ENCODE data around the gene SUSD6. TPM values are rescaled to one million over a fixed set of nuclear protein-coding genes. Genes with fewer than 3 reads are reported as not detected.

SUSD6 gene
- total RNA-seq, 1 experiment from 2014 or later, result 21.5 TPM

DNA sequence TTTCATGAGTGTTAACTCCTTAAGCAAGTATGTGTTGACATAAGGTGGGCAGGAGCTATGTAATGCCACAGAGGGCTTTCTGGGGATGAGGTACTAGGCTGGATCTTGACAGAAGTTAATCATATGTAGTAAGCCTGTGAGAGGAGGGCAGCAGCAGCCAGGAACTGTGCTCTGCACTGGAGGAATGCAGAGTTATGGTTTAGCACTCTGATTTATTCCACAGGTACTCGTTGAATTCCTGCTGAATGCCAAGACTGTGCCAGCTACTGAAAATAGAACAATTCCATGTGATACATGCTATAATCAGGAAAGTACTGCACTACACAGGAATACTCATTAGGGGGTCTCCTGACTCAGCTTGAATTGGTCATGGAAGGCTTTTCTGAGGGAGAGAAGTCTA is 58.7 kb downstream of the SUSD6 start:
- peaks cover 11% of the 10 kb centered on the region for H3K4me1 ChIP-seq
- Mint-ChIP-seq H3K27ac (ENCODE audit: unreplicated experiment) (no peak overlapping the region), H3K4me3 (ENCODE audit: unreplicated experiment) (no peak overlapping the region), H3K9me3 (ENCODE audit: unreplicated experiment) (no peaks in the 10 kb centered on the region), H3K27me3 (ENCODE audit: insufficient read depth, unreplicated experiment) (no peaks in the 10 kb centered on the region), H3K4me1 (ENCODE audit: low read depth, unreplicated experiment) (peaks cover 6% of the 10 kb centered on the region), H3K36me3 (ENCODE audit: insufficient read depth, unreplicated experiment) (no peaks in the 10 kb centered on the region)
- DNase-seq, result no peak
- no peak overlapping the region for H3K4me3 ChIP-seq (ENCODE audit: low read depth, low read length)
- CTCF ChIA-PET, result no interaction called here
- BruUV-seq (replicated peaks), result no TSS peak
- POLR2A ChIA-PET, result no interaction called here
- H3K27me3 ChIP-seq (replicated peaks; ENCODE audit: control insufficient read depth, insufficient read depth, low read length), result no peaks in the 10 kb centered on the region
- H3K36me3 ChIP-seq (ENCODE audit: control insufficient read depth, insufficient read depth, low read length), result peaks cover 1% of the 10 kb centered on the region
- H3K9me3 ChIP-seq, result no peaks in the 10 kb centered on the region
- TF ChIP-seq, protein P1, sequence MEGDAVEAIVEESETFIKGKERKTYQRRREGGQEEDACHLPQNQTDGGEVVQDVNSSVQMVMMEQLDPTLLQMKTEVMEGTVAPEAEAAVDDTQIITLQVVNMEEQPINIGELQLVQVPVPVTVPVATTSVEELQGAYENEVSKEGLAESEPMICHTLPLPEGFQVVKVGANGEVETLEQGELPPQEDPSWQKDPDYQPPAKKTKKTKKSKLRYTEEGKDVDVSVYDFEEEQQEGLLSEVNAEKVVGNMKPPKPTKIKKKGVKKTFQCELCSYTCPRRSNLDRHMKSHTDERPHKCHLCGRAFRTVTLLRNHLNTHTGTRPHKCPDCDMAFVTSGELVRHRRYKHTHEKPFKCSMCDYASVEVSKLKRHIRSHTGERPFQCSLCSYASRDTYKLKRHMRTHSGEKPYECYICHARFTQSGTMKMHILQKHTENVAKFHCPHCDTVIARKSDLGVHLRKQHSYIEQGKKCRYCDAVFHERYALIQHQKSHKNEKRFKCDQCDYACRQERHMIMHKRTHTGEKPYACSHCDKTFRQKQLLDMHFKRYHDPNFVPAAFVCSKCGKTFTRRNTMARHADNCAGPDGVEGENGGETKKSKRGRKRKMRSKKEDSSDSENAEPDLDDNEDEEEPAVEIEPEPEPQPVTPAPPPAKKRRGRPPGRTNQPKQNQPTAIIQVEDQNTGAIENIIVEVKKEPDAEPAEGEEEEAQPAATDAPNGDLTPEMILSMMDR (IDR thresholded peaks at IDR 0.05; ENCODE audit: insufficient read depth in 1 of 2, low read depth in 1 of 2, low read length in 1 of 2, severe bottlenecking in 1 of 2, unreplicated experiment in 1 of 2), result no peak
- intact Hi-C loops (cut with micrococcal nuclease; ENCODE audit: unreplicated experiment), result no loop called here

DNA sequence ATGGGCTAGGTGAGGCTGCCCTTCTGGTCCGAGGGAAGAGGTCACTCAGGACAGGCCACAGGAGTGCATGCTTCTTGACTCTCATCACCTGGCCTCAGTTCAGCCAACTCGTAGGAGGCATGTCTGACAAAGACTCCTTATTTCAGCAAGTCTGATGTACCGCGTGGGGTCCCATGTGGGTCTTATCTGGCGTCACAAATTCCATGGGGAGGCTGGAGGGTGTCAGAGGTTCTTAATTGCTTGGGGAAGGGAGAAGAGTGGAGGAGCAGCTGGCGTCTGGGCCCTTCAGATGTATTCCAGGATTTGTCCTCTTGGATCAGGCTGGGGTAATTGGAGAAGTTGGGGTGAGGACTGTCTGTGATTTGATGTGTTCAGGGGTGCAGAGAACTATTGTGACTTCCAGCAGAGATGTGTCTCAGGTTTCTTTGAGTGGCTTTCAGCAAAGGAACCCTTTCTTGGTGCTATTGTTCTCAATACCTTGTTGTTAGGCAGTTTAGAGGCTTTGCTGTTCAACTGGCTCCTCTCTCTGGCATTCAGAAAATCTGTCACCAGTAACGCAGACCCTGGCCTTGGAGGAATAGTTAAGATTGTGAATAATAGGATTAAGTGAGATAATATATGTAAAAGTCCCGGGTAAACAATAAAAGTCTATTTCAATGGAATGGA is 60.1 kb downstream of the SUSD6 start:
- intact Hi-C loops (cut with micrococcal nuclease; ENCODE audit: unreplicated experiment), result no loop called here

DNA sequence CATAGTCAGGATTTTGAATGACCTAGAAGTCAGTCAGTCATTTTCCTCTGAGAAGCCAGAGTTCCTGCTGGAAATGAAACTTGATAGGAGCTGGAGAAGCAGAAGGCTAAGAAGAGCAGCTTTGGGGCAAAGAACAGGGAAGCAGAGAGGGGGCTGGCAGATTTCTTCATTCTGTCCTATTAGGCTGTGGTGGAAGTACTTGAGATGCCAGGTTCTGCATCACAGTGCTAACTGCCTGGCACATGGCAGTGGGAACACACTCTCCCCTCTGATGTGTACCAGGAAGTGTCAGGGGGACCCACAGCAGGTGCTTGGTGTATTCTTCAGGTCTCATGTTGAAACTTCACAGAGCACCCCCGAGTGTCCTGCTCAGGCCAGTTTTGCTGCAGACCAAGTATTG is 61.0 kb downstream of the SUSD6 start:
- no peak for DNase-seq
- H3K27me3 ChIP-seq (replicated peaks; ENCODE audit: control insufficient read depth, insufficient read depth, low read length), result no peaks in the 10 kb centered on the region
- TF ChIP-seq, protein P1 (IDR thresholded peaks at IDR 0.05; ENCODE audit: insufficient read depth in 1 of 2, low read depth in 1 of 2, low read length in 1 of 2, severe bottlenecking in 1 of 2, unreplicated experiment in 1 of 2), result no peak
- Mint-ChIP-seq H3K9me3 (ENCODE audit: unreplicated experiment) (no peaks in the 10 kb centered on the region), H3K4me1 (ENCODE audit: low read depth, unreplicated experiment) (no peaks in the 10 kb centered on the region), H3K36me3 (ENCODE audit: insufficient read depth, unreplicated experiment) (no peaks in the 10 kb centered on the region), H3K27ac (ENCODE audit: unreplicated experiment) (no peak overlapping the region), H3K27me3 (ENCODE audit: insufficient read depth, unreplicated experiment) (no peaks in the 10 kb centered on the region), H3K4me3 (ENCODE audit: unreplicated experiment) (no peak overlapping the region)
- H3K36me3 ChIP-seq (ENCODE audit: control insufficient read depth, insufficient read depth, low read length), result peaks cover 1% of the 10 kb centered on the region
- ChIA-PET CTCF (interaction anchor here (0.7 kb wide), 1 partner anchor 92 kb away, joined by 3 read pairs; no protein-coding TSS in a partner anchor), POLR2A (no interaction called here)
- no peak overlapping the region for H3K4me3 ChIP-seq (ENCODE audit: low read depth, low read length)
- no TSS peak for BruUV-seq (replicated peaks)
- intact Hi-C loops (cut with micrococcal nuclease; ENCODE audit: unreplicated experiment), result no loop called here
- no peaks in the 10 kb centered on the region for H3K9me3 ChIP-seq
- H3K4me1 ChIP-seq, result no peaks in the 10 kb centered on the region; the same call in 1 of the 2 replicates

More for the DNA sequence above, 60.1 kb downstream of the SUSD6 start:
- Mint-ChIP-seq H3K4me3 (ENCODE audit: unreplicated experiment) (no peak overlapping the region), H3K36me3 (ENCODE audit: insufficient read depth, unreplicated experiment) (no peaks in the 10 kb centered on the region), H3K27me3 (ENCODE audit: insufficient read depth, unreplicated experiment) (no peaks in the 10 kb centered on the region), H3K27ac (ENCODE audit: unreplicated experiment) (no peak overlapping the region), H3K4me1 (ENCODE audit: low read depth, unreplicated experiment) (peaks cover 5% of the 10 kb centered on the region), H3K9me3 (ENCODE audit: unreplicated experiment) (no peaks in the 10 kb centered on the region)
- Histone ChIP-seq H3K36me3 (ENCODE audit: control insufficient read depth, insufficient read depth, low read length) (peaks cover 1% of the 10 kb centered on the region), H3K4me3 (ENCODE audit: low read depth, low read length) (no peak overlapping the region), H3K27me3 (replicated peaks; ENCODE audit: control insufficient read depth, insufficient read depth, low read length) (no peaks in the 10 kb centered on the region), H3K4me1 (no peaks in the 10 kb centered on the region; the same call in 1 of the 2 replicates), H3K9me3 (no peaks in the 10 kb centered on the region)
- CTCF ChIA-PET, result interaction anchor here (0.7 kb wide), 1 partner anchor 91 kb away, joined by 3 read pairs; no protein-coding TSS in a partner anchor
- no peak for DNase-seq
- TF ChIP-seq, protein P1 (IDR thresholded peaks at IDR 0.05; ENCODE audit: insufficient read depth in 1 of 2, low read depth in 1 of 2, low read length in 1 of 2, severe bottlenecking in 1 of 2, unreplicated experiment in 1 of 2), result no peak
- POLR2A ChIA-PET, result no interaction called here
- BruUV-seq (replicated peaks), result no TSS peak

Data from Caco-2 (cell line).